HG02840 (cell line): ENCODE measurements around the gene SFRP2.

Experiments
- ATAC-seq: cut with Tn5 transposase; IDR thresholded peaks from one replicate; pipeline ENCODE4 v1.9.1; 2021; ENCODE audit warnings: mild to moderate bottlenecking, moderate library complexity, moderate number of reproducible peaks; ENCODE audit not compliant: unreplicated experiment, low FRiP score

The SFRP2 gene

DNA sequence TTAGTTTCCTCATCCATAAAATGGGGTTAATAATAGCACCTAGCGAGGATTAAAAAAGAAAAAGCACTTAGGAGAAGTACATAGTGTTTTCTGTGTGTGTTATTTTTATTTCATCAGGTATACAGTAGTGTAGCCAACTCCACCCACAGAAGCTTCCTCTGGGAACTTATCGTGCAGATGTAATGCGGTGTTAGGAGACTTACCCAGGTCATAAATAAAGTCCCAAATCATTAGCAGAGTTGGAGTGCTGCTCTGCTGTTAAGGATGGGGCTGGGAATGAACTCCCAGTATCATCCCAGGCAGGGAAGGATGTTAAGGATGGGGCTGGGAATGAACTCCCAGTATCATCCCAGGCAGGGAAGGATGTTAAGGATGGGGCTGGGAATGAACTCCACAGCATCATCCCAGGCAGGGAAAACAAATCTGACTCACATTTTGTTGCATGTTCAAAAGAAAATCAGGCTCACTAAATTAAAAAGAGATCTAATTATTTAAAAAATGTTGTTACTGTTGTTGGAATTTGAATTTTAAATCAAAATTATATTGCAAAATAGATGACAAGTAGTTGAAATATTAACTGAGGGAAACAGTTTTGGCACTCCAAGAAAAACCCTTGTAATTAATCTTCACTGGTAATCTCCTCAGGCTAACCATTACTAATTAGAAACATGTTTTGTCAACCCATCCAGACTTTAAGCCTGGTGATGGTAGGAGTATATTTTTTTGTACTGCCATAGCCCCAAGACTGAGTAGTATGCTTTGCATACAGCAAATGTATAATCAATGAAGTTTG, 10.2 kb upstream of the SFRP2 start:
- ATAC-seq, result no peak

DNA sequence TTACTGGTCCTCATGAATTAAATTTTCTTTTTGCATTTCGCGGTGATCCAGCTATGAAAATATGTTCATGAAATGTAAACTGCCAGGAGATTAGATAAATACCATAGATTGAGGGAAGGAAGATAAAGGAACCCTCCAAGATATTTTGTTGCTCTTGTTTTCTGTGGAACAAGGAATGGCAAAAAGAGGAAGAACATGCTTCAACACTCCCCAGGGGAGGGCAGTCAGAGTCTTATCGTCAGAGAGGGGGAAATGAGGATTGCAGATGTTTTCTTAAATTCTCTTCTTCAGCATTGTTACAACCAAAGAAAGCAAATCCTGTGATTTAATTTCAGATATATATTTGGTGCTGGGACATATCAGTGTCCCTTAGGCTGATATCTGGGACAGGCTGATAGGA, 9.5 kb upstream of the SFRP2 start:
- no peak for ATAC-seq

DNA sequence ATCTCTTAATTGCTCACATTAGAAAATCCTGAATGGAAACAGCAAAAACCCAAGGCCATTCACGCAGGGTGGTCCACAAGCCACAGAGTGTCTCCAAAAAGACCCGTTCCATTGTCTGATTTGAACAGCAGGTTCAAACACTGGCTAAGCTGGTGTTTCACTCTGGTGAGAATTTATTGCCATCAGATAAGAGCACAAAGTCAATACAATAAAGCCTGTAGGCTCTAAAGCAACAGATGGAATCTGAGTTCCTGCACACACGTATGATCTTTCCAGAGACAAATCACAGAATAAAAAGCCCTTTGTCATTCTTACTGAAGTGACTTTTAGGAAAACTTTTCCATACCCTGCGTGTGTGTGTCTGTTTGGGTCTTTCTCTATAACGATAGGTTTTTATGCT, 5.1 kb upstream of the SFRP2 start:
- ATAC-seq, result no peak

DNA sequence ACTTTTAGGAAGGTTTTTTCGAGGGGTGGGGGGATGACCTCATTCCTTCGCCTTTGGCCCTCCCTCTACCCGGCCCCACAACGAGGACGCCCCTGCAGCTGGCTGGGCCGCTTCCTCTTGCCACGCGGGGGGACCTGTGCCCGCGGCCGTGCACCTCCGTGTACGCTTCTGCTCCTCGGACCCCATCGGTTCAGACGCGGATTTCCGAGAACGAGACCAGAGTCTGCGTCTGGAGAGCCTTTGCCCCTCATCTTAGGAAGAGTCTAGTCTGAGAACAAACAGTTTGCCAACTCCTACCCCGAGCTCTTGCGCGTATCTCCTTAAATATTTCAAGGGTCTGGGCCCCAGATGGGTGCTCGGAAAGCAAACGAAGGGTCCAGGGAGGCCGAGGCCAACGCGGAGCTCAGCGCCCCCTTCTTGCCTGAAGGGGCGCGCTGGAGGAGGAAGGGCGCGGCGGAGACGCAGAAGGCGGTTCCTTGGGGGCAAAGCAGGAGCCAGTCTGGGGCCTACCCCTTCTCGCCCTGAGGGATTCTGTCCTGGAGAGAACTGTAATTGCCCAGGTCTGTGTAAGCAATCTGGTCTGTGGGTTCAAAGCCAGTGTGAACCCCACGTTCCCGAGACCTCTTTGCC, 3.9 kb upstream of the SFRP2 start:
- no peak for ATAC-seq

DNA sequence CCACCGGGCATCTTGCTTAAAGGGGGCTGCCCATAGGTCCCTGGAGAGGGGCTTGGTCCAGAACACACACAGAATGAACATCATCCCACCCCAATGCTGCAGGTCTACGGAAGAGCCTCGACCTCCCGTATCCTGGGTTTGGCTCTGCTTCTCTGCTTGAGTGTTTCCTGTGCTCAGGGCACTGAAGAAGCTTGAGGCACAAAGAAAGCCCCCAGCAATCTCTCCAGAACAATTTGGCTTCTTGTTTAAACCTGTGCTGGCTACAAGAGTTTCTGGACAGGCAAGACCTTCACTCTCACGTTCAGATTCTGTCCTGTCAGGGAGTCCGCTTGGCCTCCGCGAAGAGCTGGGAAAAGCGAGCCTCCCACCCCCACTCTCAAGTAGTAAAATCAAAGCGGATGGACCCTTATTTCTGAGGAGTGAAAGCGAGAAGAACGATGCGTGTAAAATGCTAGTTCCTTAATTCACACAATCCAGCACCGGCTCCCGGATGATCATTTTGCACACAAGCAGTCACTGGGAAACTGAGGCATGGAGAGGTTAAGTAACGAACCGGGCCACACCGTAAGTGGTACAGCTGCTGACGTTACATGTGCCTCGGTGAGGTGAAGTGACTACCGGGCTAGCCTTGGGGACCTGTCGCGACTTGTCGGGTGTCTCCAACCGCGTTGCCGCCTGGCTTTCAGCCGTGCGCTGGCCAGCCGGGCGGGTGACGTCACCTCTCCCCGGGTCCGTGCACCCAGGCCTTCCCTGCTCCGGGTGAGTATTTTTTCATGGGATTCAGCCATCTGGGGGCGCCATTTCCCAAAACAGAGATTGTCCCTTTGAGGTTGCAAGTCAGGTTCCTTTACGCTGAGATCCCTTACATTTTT, 3.1 kb upstream of the SFRP2 start:
- ATAC-seq, result no peak

DNA sequence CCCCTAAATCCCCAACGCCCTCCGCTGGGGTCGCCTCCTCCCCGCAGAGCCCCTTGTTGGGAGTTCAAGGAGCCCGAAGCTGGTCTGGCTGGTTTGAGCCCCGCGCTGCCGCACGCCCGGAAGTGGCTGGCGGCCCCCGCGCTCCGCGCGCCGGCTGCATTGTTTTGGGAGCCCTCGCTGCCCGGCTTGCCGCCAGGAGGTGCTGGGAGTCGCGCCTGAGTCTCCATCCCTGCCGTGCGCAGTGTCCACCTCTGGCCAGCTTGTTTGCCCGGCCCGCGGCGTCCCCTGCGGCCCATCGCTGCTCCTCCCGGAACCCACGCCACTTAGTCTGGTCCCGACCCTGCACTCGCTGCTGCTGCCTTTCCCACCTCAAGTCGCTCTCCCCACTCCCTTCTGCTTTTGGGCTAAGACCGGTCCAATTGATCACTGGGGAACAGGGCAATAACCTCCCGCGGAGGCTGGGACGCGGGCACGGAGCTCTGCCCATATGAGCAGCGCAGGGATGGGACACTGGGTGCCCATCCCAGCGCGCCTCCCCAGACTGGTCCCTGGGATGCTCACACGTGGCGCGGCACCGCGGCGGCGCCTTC, 2.2 kb upstream of the SFRP2 start:
- no peak for ATAC-seq

DNA sequence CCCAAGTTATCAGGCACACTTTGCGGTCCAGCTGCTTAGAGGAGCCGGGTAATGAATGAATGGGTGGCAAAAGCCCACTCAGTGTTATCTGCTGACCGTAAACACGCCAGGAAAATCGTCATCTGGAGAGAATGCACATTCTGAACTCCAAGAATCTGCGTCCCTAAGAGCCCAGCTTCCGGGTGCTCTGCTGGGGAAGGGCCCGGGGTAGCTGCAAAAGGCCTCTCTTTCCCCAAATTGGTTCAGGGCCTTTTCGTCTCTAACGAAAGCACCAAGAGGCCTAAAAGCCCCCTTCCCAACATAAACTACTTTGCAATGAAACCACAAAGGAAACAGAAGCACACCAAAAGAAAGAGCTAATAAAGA, 1.6 kb upstream of the SFRP2 start:
- ATAC-seq, result no peak

DNA sequence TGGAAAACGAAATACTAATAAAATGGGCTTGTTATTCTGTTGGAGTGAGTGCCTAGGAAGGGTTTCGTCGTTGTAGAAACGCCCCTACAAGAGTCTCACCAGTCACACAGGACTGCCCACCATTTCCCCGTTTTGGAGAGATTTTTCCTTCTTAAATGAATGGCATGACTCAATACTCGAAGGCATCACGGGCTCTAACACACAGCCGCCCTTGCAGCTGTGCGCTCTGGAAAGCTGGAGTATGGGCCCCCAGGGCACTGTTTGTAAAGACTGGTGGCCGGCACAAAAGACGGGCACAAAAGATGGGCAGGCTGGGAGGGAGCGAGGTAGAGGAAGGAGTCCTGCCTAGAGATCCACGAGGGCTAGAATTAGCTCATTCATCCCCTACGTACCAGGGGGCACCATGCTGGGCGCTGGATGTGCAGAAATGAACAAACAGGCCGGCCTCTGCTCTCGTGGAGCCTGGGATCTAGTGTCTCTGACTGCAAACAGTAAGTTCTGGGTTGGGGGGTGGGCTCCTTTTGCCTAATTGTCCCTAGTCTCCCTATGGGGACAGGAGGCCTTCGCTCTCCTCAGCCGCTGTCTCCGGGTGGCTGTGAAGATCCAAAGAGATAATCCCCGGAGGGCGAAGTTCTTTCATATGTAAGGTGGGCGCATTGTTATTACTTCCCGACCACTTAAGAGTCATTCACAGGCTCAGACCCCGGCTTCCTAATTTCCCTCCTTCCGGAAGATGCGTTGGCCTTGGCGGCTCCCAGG, 1.0 kb upstream of the SFRP2 start:
- ATAC-seq, result no peak

DNA sequence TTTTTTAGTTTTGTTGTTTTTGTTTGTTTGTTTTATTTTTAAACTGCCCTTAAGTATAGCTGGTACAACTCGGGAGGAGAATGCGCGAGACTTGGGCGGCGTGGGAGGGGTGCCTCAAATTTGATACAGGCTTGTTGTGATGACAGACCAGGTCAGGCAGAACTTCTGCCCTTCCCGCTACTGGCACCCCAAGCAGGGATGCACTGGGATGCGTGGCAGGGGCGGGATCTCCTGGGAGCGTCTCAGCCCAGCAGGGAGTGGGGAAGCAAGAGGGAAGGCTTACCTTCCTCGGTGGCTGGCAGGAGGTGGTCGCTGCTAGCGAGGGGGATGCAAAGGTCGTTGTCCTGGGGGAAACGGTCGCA, 851 bp downstream of the SFRP2 start:
- ATAC-seq, result no peak

DNA sequence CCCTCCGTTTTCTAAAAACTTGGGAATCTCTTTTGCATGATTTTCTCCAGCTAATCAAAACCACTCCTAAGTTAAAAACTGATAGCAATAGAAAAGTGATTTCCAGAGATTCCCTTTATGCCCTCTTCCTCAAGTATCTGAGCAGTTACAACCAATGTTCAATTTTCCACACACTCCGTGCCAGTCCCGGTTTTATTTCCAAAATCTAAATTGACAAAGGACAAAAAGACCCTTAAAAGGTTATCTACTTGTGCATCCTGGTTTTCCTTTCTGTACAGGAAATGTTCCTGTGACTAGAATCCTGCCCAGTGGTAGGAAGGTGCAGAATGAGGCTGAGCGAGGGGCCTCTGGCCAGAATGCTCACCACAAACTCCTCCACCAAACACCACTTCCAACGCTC, 1.3 kb downstream of the SFRP2 start:
- no peak for ATAC-seq

DNA sequence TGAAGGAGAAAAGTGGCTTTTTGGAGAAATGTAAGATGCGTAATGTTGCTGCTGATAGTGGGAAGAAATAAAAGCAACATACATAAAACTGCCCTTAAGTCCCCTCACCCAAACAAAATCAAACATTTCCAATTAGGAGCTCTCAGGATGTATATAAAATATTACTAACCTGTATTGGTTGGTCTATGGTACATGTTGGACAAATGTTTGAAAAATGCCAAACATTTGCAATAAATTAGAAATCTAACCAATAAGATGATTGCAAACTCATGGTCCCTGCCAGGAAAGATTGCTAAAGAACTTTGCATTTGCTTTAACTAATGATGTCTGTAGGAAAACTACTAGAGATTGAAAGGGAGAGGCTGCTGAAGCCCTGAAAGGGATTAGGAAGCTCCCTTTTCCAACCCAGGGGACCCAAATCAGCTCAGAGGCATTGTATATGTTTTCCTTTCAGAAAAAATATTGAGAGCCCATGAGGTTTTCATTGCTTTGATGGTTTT, 1.8 kb downstream of the SFRP2 start:
- ATAC-seq, result no peak

DNA sequence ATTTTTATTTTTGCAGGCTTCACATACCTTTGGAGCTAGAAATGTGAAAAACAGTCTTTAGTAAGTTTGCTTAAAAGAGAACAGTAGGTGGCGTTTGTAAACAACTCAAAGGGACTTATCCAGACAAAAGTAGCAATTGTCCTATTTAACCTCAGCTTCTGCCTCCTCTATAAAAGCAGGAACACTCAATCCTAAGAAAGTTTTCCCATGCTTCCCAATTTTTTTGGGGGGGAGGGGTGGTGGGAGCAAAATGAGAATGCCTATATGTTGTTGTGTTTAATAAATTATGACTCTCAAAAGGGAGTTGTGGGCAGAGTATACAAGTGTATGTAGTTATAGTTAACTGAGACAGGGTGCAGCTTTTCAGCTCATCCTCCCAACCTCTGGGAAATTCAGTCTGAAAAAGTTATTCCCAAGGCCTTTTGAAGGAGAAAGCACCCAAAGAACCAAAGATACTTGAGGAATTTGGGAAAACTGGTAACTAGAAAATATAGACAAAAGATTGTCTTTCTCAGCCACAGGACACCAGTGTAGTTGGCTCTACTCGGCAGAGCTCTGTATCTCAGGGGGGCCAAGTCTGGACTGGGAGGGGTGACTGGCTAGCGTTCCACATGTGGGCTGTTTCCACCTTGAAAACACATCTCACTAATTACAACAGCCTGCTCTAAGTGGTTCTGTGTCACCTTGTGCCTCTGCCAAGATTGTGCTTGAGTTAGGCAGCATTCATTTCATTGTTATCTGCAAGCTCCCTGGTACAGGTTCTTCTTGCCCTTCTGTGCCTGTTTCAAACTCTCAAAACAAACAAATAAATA, 2.8 kb downstream of the SFRP2 start:
- no peak for ATAC-seq

DNA sequence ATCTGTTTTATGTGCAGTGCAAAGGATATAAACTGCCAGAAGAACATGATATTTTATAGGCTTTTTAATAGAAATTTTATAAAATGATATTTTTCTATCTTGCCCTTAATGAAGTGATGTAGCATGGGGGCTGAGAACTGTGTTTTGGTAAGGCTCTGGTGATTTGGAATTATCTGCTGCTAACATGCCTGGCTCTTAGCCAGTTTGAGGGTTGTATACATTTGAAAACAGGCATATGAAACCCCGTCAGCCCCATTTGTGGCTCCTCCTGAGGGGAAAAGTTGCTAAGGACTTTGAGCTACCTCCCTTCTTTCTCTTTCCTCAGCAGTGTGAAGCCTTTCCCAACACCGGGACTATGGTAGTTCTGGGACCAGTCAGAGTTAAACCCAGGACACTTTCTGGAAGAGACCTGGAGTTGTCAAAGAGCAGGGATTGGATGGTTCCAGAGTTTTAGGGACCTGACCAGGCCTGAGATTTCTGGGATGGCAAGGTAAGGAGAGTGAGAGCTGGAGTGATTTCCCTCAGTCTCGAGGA, 4.7 kb downstream of the SFRP2 start:
- ATAC-seq, result no peak

DNA sequence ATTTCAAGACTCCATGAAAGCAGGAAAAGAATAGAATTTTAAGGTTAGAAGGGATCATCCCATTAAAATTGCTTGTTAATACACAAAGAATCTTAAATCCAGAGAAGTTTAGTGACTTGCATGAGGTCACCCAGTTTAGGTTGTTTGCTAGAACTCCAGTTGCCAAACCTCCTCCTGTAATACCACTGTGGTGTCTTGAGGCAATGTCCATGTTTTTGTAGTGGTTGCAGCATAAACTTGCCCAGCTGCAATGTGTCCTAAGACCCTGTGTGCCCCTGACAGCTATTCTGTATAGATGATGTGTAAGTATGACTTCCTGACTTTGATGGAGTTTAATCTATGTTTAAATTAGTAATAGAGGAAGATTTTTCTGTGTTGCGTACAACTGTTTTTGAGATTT, 6.3 kb downstream of the SFRP2 start:
- no peak for ATAC-seq

DNA sequence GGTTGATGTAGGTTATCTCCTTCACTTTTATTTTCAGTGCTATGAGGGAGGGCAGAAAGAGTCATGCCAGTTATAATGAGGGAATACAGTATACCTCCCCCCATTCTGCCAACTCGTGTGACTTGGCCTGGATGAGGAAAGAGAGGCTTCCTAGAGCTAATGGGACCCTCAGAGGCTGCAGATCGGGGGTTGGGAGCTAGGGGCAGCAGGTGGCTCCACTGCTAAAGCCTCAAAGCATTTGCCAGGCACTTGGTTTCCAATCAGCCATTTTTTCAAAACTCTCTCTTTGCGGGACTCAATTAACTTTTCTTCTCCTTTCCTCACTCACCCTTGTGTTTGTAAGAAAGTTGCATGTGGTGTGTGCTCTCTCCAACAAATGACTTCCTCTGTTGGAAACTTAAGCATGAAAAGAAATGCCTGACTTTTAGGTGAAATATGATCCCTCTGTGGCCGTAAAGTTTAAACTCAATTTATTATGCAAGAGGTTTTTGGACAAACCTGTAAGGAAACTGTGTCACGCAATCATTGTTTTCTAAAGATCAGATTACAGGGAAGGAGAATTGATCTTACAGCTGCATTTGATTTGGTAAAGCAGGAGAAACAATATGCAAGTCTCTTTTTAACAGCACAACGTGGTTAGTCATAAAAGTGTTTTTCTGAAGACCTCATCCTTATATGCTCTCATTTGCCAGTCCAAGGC, 7.0 kb downstream of the SFRP2 start:
- no peak for ATAC-seq

DNA sequence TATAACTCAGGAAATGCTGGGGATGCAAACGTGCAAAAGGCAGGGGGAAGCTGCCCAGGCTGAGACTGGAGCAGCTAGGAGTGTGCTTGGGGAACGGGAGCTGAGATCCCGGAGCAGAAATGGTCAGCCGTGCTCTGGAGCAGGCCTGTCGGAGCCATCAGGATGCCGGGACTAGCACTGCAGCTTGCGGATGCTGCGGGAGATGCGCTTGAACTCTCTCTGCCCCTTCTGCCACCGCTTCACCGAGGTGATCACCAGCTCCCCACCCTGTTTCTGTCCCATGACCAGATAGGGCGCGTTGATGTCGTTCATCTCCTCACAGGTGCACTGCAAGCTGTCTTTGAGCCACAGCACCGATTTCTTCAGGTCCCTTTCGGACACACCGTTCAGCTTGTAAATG, 7.6 kb downstream of the SFRP2 start:
- ATAC-seq, result no peak

DNA sequence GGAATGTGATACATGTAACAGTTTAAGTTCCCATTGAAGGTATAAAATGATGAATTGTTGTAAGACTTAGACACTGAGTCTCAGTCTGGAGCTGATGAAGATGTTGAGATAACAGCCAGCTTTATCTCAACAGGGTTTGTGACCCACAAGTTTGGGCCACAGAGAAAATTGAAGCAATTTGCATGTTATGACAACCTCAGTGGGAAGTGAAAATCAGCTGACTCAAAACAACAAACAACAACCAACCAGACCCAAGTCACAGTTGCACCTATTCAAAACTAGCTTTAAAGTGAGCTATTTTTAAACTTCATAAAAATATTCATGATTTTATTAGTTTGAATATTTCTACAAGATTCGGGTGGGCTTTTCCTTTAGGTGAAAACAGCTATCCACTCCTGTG, 8.0 kb downstream of the SFRP2 start:
- no peak for ATAC-seq

DNA sequence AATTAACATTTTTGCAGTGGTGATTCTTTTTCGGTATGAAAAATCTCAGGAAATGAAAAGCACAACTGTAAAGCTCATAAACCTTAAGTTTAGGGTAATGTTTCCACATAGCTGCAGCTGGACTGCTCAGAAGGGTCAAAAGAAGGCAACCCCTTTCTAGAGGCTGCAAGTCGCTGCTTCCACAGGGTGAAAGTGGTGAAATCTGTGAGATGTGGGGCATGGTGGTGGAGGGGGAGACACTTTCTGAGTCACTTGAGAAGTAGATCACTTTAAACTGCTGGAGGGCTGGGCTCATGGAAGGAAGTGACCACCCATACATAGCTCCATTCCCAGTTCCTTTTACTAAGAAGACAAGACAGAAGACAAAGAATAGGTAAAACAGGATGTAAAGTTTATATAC, 8.7 kb downstream of the SFRP2 start:
- no peak for ATAC-seq

DNA sequence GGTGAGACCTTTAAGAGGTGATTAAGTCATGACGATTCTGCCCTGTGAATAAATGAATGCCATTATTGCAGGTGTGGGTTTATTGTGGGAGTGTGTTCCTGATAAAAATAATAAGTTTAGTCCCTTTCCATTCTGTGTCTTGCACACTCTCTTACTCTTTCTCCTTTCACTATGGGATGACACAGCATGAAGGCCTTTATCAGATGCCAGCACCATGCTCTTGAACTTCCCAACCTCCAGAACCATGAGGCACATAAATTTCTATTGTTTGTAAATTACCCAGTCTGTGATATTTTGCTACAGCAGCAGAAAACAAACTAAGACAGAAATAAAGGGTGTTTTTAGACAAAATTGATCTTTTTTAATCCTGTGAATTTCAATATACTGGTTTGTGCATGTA, 10.5 kb downstream of the SFRP2 start:
- ATAC-seq, result no peak
